Measurements from ENCODE around the gene UMOD.

- TF ChIP-seq POLR2A (IDR thresholded peaks at IDR 0.05) (no peak), CTCF (IDR thresholded peaks at IDR 0.05) (no peak)
These were observed 22.9 kb downstream of the UMOD start for GRCh38 chr16:20329392-20330138.

Data from uterus (tissue), 2 donors.